Fibroblast of the aortic adventitia (primary cell): ENCODE results near the gene SLC66A1. TPM values are rescaled to one million over a fixed set of nuclear protein-coding genes. Genes with fewer than 3 reads are reported as not detected.

Experiments
- DNase-seq: peaks from one replicate; pipeline ENCODE4 v3.0.0-alpha.2; 2010; ENCODE audit warnings: low read depth
- H3K4me3 ChIP-seq: 2 replicates; pipeline ENCODE4 v1.5.1; 2011; ENCODE audit warnings: low read depth, mild to moderate bottlenecking, control low read depth, low read length, moderate library complexity
- CTCF ChIP-seq: IDR thresholded peaks from 2 replicates; pipeline ENCODE4 v1.5.1; 2011; ENCODE audit warnings: mild to moderate bottlenecking, low read length, control low read depth, inconsistent platforms; ENCODE audit not compliant: insufficient read depth
- total RNA-seq: library from RNA; depleted of rRNA; stranded (reverse); fragments of >200 nt; gene quantifications from 2 replicates; pipeline ENCODE4 v1.2.3, GENCODE V29; 2012; ENCODE audit warnings: low replicate concordance

The SLC66A1 gene
- total RNA-seq, 1 donor, result 16.9 TPM

- H3K4me3 ChIP-seq, result no peak overlapping the region
- no peak for TF ChIP-seq CTCF
- no peak for DNase-seq
Observed at GRCh38 chr1:19340387-19340937, 28.3 kb downstream of the SLC66A1 start.

- H3K4me3 ChIP-seq, result no peak overlapping the region
- TF ChIP-seq CTCF, result peak; percentile 97
- DNase-seq, result peak; percentile 77
Observed at GRCh38 chr1:19341201-19342061, 29.3 kb downstream of the SLC66A1 start.

- no peak for TF ChIP-seq CTCF
- DNase-seq, result peak; percentile 67
- H3K4me3 ChIP-seq, result no peak overlapping the region
Observed at GRCh38 chr1:19342062-19342750, 30.1 kb downstream of the SLC66A1 start.

GRCh38 chr1:19342894-19343616, 30.9 kb downstream of the SLC66A1 start:
- H3K4me3 ChIP-seq, result no peak overlapping the region
- no peak for TF ChIP-seq CTCF
- DNase-seq, result no peak

GRCh38 chr1:19343617-19344350, 31.7 kb downstream of the SLC66A1 start:
- H3K4me3 ChIP-seq, result no peak overlapping the region
- TF ChIP-seq CTCF, result no peak
- DNase-seq, result no peak

GRCh38 chr1:19344372-19344810, 32.3 kb downstream of the SLC66A1 start:
- DNase-seq, result peak; percentile 48
- peak; percentile 95 for TF ChIP-seq CTCF

More at GRCh38 chr1:19344372-19344810, 32.3 kb downstream of the SLC66A1 start:
- H3K4me3 ChIP-seq, result no peak overlapping the region
